ENCODE measurements around the gene GUCY2F.

Gene GUCY2F

GRCh38 chrX:109372291-109372690, 109.6 kb downstream of the GUCY2F start:
- TF ChIP-seq, protein P1, sequence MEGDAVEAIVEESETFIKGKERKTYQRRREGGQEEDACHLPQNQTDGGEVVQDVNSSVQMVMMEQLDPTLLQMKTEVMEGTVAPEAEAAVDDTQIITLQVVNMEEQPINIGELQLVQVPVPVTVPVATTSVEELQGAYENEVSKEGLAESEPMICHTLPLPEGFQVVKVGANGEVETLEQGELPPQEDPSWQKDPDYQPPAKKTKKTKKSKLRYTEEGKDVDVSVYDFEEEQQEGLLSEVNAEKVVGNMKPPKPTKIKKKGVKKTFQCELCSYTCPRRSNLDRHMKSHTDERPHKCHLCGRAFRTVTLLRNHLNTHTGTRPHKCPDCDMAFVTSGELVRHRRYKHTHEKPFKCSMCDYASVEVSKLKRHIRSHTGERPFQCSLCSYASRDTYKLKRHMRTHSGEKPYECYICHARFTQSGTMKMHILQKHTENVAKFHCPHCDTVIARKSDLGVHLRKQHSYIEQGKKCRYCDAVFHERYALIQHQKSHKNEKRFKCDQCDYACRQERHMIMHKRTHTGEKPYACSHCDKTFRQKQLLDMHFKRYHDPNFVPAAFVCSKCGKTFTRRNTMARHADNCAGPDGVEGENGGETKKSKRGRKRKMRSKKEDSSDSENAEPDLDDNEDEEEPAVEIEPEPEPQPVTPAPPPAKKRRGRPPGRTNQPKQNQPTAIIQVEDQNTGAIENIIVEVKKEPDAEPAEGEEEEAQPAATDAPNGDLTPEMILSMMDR (conservative IDR thresholded peaks at IDR 0.05; ENCODE audit: low read length), result no peak
- TF ChIP-seq EZH2phosphoT487 (IDR thresholded peaks at IDR 0.05; ENCODE audit: borderline replicate concordance), result no peak
- Histone ChIP-seq H3K9me2 (replicated peaks; ENCODE audit: low read depth, low read length) (no peaks in the 10 kb centered on the region), H3K79me2 (ENCODE audit: insufficient read depth, low read length) (no peaks in the 10 kb centered on the region)

GRCh38 chrX:109362101-109362500, 119.8 kb downstream of the GUCY2F start:
- no peak for TF ChIP-seq EZH2phosphoT487 (IDR thresholded peaks at IDR 0.05; ENCODE audit: borderline replicate concordance)
- TF ChIP-seq, protein P1 (conservative IDR thresholded peaks at IDR 0.05; ENCODE audit: low read length), result no peak
- Histone ChIP-seq H2AFZ (ENCODE audit: low read length) (no peak overlapping the region), H3K27me3 (ENCODE audit: insufficient read depth, low read length, poor library complexity, severe bottlenecking) (no peaks in the 10 kb centered on the region), H3K4me2 (ENCODE audit: low read depth, low read length, poor library complexity, severe bottlenecking) (no peak overlapping the region), H3K9me2 (replicated peaks; ENCODE audit: low read depth, low read length) (no peaks in the 10 kb centered on the region), H3K79me2 (ENCODE audit: insufficient read depth, low read length) (no peaks in the 10 kb centered on the region), H3K9ac (ENCODE audit: low read depth, low read length, poor library complexity, severe bottlenecking) (no peak overlapping the region), H3F3A (ENCODE audit: low read depth) (no peaks in the 10 kb centered on the region), H3K36me3 (ENCODE audit: insufficient read depth, low read length) (no peaks in the 10 kb centered on the region), H3K4me1 (ENCODE audit: insufficient read depth, low read length, poor library complexity, severe bottlenecking) (no peaks in the 10 kb centered on the region), H3K9me3 (ENCODE audit: insufficient read depth, low read depth, low read length) (no peaks in the 10 kb centered on the region), H3K4me3 (ENCODE audit: low read length, poor library complexity, severe bottlenecking) (no peak overlapping the region), H4K20me1 (ENCODE audit: insufficient read depth, low read length, poor library complexity, severe bottlenecking) (no peaks in the 10 kb centered on the region)

More at GRCh38 chrX:109372291-109372690, 109.6 kb downstream of the GUCY2F start:
- Histone ChIP-seq H2AFZ (ENCODE audit: low read length) (no peak overlapping the region), H3K27me3 (ENCODE audit: insufficient read depth, low read length, poor library complexity, severe bottlenecking) (no peaks in the 10 kb centered on the region), H3K9me3 (ENCODE audit: insufficient read depth, low read depth, low read length) (no peaks in the 10 kb centered on the region), H3K4me3 (ENCODE audit: low read length, poor library complexity, severe bottlenecking) (no peak overlapping the region), H3K36me3 (ENCODE audit: insufficient read depth, low read length) (no peaks in the 10 kb centered on the region), H3K4me2 (ENCODE audit: low read depth, low read length, poor library complexity, severe bottlenecking) (no peak overlapping the region), H3F3A (ENCODE audit: low read depth) (no peaks in the 10 kb centered on the region), H3K9ac (ENCODE audit: low read depth, low read length, poor library complexity, severe bottlenecking) (no peak overlapping the region), H3K4me1 (ENCODE audit: insufficient read depth, low read length, poor library complexity, severe bottlenecking) (no peaks in the 10 kb centered on the region), H4K20me1 (ENCODE audit: insufficient read depth, low read length, poor library complexity, severe bottlenecking) (no peaks in the 10 kb centered on the region)

GRCh38 chrX:109360301-109360700, 121.6 kb downstream of the GUCY2F start:
- Histone ChIP-seq H3K4me2 (ENCODE audit: low read depth, low read length, poor library complexity, severe bottlenecking) (no peak overlapping the region), H3K36me3 (ENCODE audit: insufficient read depth, low read length) (no peaks in the 10 kb centered on the region), H3K9me3 (ENCODE audit: insufficient read depth, low read depth, low read length) (no peaks in the 10 kb centered on the region), H3F3A (ENCODE audit: low read depth) (no peaks in the 10 kb centered on the region), H3K4me1 (ENCODE audit: insufficient read depth, low read length, poor library complexity, severe bottlenecking) (no peaks in the 10 kb centered on the region), H3K4me3 (ENCODE audit: low read length, poor library complexity, severe bottlenecking) (no peak overlapping the region), H4K20me1 (ENCODE audit: insufficient read depth, low read length, poor library complexity, severe bottlenecking) (no peaks in the 10 kb centered on the region), H3K9me2 (replicated peaks; ENCODE audit: low read depth, low read length) (no peaks in the 10 kb centered on the region), H3K79me2 (ENCODE audit: insufficient read depth, low read length) (no peaks in the 10 kb centered on the region), H2AFZ (ENCODE audit: low read length) (no peak overlapping the region), H3K27me3 (ENCODE audit: insufficient read depth, low read length, poor library complexity, severe bottlenecking) (no peaks in the 10 kb centered on the region), H3K9ac (ENCODE audit: low read depth, low read length, poor library complexity, severe bottlenecking) (no peak overlapping the region)
- no peak for TF ChIP-seq EZH2phosphoT487 (IDR thresholded peaks at IDR 0.05; ENCODE audit: borderline replicate concordance)

DNA sequence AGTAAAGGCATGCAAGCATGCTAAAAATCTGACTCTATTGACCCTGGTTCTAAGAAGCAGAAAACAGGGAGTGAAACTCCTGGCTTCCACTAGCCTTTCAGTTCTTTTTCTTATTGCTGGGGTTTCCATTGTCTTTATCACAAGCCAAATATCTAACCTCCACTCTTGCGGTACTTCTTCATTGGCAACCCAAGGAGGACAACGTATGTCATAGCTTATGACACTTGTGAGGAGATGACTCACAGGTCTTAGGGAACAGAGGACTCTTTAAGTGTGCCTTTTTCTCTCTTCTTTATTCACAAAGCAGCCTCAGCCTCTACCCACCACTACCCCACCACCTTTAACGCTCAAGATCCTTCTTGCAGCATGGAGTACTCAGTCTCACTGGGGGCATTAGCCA, 124.2 kb downstream of the GUCY2F start:
- Histone ChIP-seq H4K20me1 (ENCODE audit: insufficient read depth, low read length, poor library complexity, severe bottlenecking) (no peaks in the 10 kb centered on the region), H3K9ac (ENCODE audit: low read depth, low read length, poor library complexity, severe bottlenecking) (no peak overlapping the region), H3K9me2 (replicated peaks; ENCODE audit: low read depth, low read length) (no peaks in the 10 kb centered on the region), H3F3A (ENCODE audit: low read depth) (no peaks in the 10 kb centered on the region), H3K79me2 (ENCODE audit: insufficient read depth, low read length) (no peaks in the 10 kb centered on the region), H3K4me3 (ENCODE audit: low read length, poor library complexity, severe bottlenecking) (no peak overlapping the region), H3K36me3 (ENCODE audit: insufficient read depth, low read length) (no peaks in the 10 kb centered on the region), H3K4me2 (ENCODE audit: low read depth, low read length, poor library complexity, severe bottlenecking) (no peak overlapping the region), H3K4me1 (ENCODE audit: insufficient read depth, low read length, poor library complexity, severe bottlenecking) (no peaks in the 10 kb centered on the region), H2AFZ (ENCODE audit: low read length) (no peak overlapping the region), H3K27me3 (ENCODE audit: insufficient read depth, low read length, poor library complexity, severe bottlenecking) (no peaks in the 10 kb centered on the region), H3K9me3 (ENCODE audit: insufficient read depth, low read depth, low read length) (no peaks in the 10 kb centered on the region)
- TF ChIP-seq, protein P1 (conservative IDR thresholded peaks at IDR 0.05; ENCODE audit: low read length), result no peak
- TF ChIP-seq EZH2phosphoT487 (IDR thresholded peaks at IDR 0.05; ENCODE audit: borderline replicate concordance), result no peak

Data from Loucy (cell line).